IPS DF 4.7 (cell line): Measurements from ENCODE around the gene HMCN2.

Experiments used
- DNase-seq: peaks from one replicate; pipeline ENCODE4 v3.0.0-alpha.2; 2013; ENCODE audit warnings: low spot score; ENCODE audit errors: extremely low read depth

HMCN2 gene

DNA sequence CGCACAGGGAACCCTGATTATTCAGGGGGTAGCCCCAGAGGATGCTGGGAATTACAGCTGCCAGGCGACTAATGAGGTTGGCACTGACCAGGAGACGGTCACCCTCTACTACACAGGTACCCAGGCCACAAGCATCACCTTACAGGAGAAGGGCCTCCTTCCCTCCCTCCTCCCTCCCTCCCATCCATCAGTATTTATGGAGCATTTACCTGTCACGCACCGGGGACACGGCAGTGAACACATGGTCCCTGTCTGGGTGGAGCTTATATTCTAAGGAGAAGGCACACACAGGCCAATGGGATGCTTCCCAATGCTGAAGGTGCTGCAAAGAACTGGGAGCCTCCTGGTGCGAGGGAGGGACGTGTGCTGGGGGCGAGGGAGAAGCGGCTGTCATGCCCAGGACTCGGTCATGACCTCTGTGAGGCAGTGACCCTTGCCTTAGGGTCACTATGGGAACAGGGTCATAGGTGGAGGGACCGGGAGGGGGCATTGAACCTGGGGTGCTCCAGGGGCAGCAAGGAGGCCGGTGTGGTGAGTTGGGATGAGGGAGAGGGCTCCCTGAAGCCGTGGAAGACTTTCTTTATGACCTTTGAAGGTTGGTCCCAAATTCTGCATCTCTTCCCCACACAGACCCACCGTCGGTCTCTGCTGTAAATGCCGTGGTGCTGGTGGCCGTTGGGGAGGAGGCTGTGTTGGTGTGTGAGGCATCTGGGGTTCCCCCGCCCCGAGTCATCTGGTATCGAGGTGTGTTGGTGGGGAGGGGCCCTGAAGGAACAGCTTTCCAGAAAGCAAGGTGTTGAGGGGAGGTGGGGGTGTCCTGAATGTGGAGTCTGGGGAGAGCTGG, 41.5 kb downstream of the HMCN2 start:
- no peak for DNase-seq

GRCh38 chr9:130307667-130307943, 42.0 kb downstream of the HMCN2 start:
- no peak for DNase-seq

DNA sequence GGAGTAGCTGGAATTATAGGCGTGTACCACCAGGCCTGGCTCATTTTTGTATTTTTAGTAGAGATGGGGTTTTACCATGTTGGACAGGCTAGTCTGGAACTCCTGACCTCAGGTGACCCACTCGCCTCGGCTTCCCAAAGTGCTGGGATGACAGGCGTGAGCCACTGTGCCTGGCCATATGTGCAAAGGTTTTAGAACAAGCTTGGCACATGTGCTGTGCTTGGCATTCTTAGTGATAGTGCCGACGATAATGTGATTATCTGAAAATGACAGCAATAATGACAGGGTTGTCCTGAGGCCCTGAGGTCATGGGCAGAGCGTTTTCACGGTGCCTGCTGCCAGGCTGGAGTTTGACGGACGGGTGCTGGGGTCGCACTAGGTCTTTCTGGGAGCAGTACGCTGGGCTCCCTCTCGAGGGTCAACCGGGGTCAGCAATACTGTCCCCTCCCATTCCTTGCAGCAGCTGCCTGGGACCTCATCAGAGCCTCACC, 42.6 kb downstream of the HMCN2 start:
- DNase-seq: no peak

- DNase-seq: no peak
Observed at GRCh38 chr9:130309689-130310455, 44.3 kb downstream of the HMCN2 start.

DNA sequence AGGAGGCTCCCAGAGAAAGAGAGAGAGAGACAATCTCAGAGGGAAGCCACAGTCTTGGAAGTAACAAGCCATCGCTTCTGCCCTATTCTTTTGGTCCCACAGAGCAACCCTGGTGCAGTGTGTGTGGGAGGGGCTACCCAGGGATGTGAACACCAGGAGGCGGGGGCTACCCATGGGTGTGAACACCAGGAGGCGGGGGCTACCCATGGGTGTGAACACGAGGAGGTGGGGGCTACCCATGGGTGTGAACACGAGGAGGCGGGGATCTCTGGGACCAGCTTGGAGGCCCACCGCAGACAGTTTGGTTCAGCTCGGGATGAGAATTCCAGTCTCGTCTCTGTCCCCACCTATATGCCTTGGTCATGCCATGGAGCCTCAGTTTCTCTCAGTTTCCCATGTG, 44.9 kb downstream of the HMCN2 start:
- DNase-seq: no peak

DNA sequence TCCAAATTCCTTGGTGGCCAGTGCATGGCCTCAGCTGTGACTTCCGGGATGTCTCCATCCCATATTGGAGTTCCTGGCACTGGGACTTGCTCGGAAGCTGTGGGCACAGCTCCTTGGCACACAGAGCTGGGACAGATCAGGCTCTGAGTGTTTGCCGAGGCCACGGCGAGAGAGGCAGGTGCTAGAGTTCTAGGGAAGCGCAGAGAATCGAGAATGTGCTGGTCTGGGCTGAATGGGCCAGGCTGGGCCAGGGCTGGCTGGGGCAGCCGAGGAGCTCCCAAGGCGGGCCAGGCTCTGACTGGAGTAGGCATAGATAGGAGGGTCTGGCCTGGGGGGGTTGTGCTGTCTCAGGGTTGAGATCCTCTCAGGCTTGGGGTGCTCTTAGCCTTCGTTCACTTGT, 45.4 kb downstream of the HMCN2 start:
- no peak for DNase-seq

- no peak for DNase-seq
Observed at GRCh38 chr9:130311408-130312140, 46.0 kb downstream of the HMCN2 start.

GRCh38 chr9:130313103-130313858, 47.7 kb downstream of the HMCN2 start:
- no peak for DNase-seq

GRCh38 chr9:130315446-130316226, 50.1 kb downstream of the HMCN2 start:
- no peak for DNase-seq

DNA sequence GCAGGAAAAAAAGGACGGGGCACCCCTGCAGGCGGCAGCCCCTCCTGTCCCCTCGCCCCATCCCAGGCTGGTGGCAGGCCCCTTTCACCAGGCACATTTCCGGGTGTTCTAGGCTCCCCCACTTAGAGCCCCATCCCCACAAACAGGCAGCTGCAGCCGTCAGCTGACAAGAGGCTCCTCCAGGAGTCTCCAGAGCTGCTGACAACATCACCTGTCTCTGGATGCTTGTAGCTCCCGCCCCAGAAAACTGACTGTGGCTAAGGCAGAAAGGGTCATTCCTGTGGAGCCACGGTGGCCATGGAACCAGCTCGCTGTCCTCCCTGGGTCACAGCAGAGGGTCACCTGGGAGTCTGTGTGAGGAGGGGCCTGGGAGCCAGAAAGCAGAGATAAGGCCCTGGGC, 50.9 kb downstream of the HMCN2 start:
- no peak for DNase-seq

DNA sequence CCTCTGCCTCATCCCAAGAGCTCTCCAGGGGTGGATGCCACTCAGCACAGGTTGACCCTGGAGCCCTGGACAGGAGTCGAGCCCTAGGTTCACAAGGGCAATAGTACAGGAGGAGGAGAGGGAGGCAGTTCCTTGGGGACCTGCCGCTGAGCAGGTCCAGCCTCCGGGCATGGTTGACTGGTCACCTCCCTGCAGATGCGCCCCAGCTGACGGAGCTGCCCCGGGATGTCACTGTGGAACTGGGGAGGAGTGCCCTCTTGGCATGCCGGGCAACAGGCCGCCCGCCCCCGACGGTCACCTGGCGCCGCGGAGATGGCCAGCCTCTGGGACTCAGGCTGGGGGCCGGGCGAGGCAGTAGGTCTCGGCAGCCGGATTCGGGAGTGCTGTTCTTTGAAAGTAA, 53.7 kb downstream of the HMCN2 start:
- DNase-seq: no peak

DNA sequence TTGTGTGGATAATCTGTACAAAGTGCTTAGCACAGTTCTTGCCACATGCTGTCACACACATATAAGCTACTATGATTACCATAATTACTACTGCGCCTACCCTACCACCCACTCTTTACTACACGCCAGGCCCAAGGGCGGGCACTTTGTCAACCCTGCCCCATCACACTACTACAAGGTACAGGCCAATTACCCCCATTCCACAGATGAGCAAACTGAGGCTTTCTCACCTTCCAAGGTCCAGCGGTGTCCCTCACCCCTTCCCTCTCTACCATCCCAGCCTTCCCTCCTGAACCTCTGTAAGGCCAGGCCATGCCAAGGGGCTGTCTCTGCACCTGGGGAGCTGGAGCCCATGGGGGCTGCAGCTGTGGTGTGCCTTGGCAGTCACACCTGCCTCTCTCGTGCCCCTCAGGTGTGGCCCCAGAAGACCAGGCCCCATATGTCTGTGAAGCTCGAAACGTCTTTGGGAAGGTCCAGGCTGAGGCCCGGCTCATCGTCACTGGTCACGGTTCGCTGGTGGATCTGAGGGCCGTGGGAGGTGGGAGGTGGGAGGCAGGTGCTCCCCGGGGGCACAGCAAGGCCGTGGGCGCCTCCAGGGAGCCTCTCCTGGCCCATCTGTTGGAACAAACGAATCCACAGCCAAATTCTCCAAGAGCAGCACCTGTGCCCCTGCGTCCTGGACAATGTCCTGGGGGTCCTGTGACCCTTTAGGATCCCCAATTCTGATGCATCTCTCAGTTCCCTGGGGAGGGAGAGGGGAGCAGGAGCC, 54.6 kb downstream of the HMCN2 start:
- DNase-seq: no peak

DNA sequence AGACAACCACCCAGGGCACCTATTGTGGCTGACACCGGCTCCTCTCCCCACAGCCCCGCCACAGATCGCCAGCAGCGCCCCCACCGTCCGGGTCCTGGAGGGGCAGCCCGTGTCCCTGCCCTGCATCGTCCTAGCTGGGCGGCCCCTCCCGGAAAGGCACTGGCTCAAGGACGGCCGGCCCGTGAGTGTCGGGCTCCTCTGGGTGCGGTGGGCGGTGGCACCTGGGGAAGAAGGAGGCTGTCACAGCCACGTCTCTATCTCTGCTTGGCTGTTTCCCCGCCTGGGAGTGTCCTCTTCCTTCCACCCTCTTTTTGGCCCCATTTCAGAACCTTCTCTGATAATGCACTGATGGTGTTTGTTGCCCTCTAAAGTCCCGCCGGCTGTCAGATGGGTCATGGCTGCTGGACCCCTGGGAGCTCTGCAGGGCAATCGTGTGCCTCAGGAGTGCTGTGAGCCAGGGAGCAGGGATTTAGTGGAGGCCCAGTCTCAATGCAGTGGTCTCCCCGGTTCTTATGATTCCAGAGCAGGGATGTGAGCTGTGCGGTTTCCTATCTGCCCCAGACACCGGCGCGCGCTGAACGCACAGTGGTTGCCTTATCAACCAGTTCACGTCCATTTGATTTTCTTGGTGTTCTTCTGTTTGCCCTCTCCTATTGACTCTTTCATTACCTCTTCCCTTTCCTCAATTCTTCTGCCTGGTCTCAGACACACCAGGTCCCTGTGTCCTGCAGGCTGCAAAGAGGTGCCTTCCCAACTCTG, 55.3 kb downstream of the HMCN2 start:
- no peak for DNase-seq

DNA sequence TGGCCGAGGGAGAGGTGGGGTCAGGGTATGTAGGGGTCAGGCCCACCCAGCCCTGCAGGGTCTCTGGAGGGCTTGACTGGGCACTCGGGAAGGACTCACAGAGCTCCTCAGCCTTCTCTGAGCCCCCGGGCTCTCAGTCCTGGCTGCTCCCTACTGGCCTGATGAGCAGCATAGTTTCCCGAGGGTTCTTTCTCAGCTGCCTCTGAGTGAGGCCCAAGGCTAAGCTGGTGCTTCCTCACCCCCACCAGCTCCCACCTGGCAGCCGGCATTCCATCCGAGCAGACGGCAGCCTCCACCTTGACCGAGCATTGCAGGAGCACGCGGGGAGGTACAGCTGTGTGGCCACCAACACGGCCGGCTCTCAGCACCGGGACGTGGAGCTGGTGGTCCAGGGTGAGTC, 56.0 kb downstream of the HMCN2 start:
- no peak for DNase-seq

DNA sequence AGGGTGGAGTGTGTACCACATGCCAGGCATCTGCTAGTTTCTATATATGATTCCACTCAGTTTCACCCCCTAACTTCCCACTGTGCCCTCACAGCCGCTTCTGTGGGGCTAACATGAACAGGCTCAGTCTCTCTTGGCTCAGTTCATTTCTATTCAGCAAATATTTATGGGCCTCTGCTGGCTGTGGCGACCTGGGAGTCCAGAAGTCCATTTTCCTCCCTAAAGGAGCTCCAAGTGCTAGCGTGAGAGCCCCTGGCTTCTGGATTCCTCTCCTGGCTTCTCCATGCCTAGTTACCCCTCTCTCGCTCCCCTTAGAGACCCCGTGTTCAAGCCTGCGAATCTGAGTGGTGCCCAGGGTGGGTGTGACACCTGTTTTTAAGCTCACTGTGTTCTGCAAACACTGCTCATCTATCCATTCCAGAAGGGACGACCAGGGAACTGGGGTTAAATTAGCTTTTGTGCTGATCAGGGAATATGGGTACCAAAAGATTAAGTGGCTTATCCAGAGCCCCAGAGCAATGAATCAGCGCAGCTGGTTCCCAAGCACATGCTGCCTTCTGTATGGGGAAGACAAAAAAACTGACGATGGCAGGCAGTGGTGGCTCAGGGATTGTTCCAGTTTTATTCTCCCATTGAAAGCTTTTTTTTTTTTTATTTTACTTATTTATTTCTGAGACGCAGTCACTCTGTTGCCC, 57.6 kb downstream of the HMCN2 start:
- no peak for DNase-seq

GRCh38 chr9:130325921-130326320, 60.4 kb downstream of the HMCN2 start:
- DNase-seq: no peak

- peak; percentile 38 for DNase-seq
Observed at GRCh38 chr9:130327070-130327780, 61.7 kb downstream of the HMCN2 start.

DNA sequence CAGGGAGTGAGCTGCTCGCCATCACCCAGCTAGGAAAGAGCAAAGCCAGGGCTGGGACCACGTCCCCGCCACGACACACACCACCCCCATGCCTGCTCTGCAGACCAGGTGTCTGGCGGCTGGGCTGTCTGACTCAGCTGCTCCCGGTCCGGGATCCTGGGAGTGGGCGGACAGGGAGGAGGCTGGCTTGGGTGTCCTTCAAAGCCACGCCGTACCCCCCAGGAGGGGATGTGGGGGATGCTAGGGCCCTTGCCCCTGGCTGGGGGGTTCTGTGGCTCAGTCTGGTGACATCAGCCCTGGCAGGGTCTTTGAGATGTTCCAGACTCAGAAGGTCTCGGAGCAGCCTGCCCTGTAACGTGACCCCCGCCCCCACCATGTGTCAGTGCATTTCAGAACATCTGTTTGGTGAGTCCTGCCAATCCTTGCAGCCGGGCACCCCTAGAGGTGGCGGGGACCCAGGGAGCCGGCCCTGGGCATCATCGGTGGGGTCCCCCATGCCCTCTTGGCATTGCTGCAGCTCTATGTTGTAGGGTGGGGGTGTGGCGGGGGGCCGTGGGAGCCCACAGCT, 62.3 kb downstream of the HMCN2 start:
- DNase-seq: no peak
